Skin epidermis (tissue), 12 donors: ENCODE measurements around the gene SPATC1L.
"Not testable (repeated sequence)": the region's sequence is repeated elsewhere in the genome, so short reads cannot be mapped to it uniquely, and the experiment has no call there.

ENCODE experiments used
- H3K27ac ChIP-seq, 21 experiments: fragments of 200-600 bp; sonication (generic) in 11 of 21; one replicate each; pipeline ENCODE4 v1.5.0; 2020; ENCODE audit warnings: mild to moderate bottlenecking in 3 of 21, inconsistent platforms in 2 of 21, moderate library complexity in 2 of 21
- H3K4me3 ChIP-seq, 7 experiments: fragments of 200-600 bp; sonication (generic) in 2 of 7; one replicate each; pipeline ENCODE4 v1.5.0; 2020; ENCODE audit warnings: inconsistent platforms in 2 of 7, mild to moderate bottlenecking in 2 of 7, moderate library complexity in 1 of 7

Gene SPATC1L

DNA sequence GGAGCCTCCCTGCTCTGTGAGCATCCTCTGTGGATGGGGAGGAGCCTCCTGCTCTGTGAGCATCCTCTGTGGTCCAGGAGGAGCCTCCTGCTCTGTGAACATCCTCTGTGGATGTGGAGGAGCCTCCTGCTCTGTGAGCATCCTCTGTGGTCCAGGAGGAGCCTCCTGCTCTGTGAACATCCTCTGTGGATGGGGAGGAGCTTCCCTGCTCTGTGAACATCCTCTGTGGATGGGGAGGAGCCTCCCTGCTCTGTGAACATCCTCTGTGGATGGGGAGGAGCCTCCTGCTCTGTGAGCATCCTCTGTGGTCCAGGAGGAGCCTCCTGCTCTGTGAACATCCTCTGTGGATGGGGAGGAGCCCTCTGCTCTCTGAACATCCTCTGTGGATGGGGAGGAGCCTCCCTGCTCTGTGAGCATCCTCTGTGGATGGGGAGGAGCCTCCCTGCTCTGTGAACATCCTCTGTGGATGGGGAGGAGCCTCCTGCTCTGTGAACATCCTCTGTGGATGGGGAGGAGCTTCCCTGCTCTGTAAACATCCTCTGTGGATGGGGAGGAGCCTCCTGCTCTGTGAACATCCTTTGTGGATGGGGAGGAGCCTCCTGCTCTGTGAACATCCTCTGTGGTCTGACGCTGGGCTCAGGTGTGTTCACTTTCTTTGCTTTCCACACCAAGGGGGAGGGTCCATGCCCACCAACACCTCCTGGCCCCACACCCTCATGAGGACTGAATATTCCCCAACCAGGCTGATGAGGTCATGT is 13.6 kb downstream of the SPATC1L start:
- not testable (repeated sequence) for H3K4me3 ChIP-seq, H3K27ac ChIP-seq

DNA sequence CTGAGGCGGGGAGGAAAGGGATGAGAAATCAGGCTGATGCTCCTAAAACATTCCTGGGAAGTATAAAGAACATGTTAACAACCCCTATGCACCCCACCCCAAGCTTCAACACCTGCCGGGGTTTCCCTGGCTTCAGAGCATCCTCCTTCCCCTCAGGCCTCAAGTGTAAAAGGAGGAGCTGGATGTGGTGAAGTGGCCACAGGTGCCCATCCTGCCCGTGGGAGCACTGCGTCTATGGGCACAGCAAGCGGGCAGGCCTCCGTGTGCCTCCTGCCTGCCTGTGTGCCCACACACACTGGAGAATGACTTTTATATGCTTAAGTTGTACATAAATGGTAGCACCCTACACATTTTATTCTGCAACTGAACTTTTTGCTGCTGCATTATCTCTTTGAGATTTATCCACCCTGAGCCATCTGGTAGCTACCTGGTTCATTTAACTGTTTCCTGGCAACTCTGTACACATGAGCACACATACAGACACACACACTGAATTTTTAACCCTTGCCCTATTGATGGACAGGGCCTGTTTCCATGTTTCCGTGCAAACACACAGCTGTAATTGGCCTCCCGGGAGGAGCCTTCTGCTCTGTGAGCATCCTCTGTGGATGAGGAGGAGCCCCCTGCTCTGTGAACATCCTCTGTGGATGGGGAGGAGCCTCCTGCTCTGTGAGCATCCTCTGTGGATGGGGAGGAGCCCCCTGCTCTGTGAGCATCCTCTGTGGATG is 15.4 kb downstream of the SPATC1L start:
- Histone ChIP-seq H3K27ac (no peak overlapping the region), H3K4me3 (no peak overlapping the region)

GRCh38 chr21:46168238-46168637 is 16.0 kb downstream of the SPATC1L start:
- no peak overlapping the region for H3K4me3 ChIP-seq
- no peak overlapping the region for H3K27ac ChIP-seq

- no peak overlapping the region for H3K27ac ChIP-seq
- no peak overlapping the region for H3K4me3 ChIP-seq
These were observed 19.2 kb downstream of the SPATC1L start for GRCh38 chr21:46165098-46165497.

- Histone ChIP-seq H3K4me3 (no peak overlapping the region), H3K27ac (no peak overlapping the region)
These were observed 20.9 kb downstream of the SPATC1L start for GRCh38 chr21:46163380-46163779.

DNA sequence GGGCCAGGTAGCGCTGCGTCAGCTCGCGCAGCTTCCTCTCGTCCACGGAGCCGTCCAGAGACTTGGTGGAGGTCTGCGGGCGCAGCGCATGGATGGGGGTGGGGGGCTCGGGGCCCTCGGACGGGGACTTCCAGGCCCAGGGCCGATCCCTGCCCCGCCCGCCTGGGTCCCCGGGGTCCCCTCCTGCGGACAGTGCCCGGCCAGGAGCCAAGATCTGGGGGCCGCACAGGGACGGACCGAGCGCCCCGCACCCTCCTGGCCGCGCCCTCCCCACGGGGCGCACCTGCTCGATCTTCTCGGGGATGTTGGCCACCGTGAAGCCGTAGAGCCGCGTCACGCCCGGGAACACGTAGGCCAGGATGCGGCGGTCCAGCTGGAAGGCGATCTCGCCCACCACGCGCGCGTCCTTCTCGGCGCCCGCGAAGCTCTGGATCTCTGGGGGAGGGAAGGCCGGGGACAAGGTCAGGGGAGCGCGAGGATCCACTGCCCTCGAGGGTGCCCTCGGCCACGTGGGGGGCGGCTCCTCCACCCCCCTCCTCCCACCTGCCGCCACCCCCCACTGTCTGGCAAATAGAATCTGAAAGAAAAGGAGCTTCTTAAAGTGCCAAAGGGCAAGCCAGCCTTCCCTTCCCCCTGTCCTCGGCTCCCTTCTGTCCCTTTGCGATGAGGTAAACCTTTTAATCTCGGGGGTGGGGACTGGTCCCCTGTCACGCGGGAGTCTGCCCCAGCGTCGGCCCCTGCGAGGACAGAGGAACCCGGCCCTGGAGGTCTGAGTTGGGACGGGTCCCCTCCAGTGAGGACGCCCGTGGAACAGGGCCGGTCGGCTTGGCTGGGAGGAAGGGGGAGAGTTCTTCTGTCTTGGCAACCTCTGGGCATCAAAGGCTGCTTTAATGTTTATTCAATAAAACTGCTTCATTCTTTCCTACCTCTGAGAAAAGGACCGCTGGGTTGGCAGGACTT is 22.3 kb downstream of the SPATC1L start:
- no peak overlapping the region for H3K27ac ChIP-seq
- no peak overlapping the region for H3K4me3 ChIP-seq

DNA sequence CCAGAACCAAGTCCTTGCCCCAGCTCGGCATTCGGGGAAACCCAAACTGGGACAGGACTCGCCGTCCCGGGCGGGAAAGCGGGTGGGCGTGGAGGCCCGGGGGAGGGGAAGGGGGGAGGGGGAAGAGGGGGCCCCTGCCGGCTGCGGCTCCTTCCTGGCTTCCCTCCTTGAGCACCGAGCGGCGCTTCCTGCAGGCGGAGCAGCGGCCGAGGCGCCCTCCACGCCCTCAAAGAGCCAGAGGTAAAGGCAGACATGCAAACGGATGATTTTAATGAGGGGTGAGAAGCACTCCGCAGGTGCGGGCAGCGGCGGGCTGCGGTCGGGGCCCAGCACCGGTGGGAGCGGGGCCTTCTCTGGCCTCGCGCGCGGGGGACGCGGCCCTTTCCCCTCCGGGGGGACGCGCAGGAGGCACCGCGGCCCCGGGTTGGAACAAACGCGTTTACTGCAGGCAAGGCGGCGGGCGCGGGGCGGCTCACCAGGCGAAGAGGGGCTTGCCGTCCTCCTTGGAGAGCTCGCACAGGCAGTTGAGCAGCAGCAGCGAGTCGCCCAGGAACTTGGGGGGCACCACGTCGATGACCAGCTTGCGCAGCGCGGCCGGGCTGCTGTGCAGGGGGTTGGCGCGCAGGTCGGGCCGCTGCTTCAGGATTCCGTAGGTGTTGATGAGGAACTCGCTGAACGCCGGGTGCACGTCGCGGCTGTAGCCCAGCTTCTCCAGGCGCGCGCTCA is 23.2 kb downstream of the SPATC1L start:
- Histone ChIP-seq H3K27ac (no peak overlapping the region), H3K4me3 (peak overlapping the region in 1 of 7 experiments; percentile 17)

DNA sequence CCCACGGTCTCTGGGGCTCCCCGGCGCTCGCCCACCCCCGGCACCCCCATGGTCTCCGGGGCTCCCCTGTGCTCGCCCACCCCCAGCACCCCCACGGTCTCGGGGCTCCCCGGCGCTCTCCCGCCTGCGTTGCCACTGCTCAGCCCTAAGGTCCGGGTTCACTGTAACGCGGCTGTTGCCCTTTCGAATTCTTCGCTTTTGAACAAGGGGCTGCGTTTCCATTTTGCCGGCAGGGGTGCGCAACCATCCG is 23.7 kb downstream of the SPATC1L start:
- no peak overlapping the region for H3K27ac ChIP-seq
- no peak overlapping the region for H3K4me3 ChIP-seq

DNA sequence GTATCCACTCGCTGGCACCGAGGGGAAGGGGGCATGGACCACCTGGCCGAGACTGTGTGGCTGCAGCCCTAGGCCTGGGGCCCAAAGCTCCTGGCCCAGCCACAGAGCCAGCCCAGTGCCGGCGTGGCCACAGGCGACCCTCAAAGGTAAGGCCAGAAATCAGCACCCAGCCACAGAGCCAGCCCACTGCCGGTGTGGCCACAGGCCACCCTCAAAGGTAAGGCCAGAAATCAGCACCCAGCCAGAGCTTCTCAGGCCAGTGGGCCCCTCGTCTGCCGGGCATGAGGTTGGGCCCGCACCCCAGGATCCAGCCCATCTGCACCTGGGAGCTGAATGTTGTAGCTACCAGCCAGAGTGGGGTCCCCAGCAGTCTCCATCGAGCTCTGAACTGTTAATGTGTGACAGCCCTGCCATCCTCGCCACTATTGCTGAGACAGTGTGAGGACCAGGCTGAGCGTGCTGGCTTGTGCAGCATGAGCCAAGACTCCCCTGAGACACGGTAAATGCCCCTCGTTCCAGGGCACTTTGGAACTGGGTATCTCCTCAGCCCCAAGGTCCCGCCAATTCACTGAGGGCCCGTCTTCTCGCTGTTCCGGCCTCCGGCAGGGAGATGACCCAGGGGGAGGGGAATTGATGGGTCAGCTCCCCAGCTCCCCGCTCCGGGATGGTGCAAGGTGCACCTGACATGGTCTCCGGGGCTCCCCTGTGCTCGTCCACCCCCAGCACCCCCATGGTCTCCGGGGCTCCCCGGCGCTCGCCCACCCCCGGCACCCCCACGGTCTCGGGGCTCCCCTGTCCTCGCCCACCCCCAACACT is 24.2 kb downstream of the SPATC1L start:
- no peak overlapping the region for H3K27ac ChIP-seq
- no peak overlapping the region for H3K4me3 ChIP-seq

DNA sequence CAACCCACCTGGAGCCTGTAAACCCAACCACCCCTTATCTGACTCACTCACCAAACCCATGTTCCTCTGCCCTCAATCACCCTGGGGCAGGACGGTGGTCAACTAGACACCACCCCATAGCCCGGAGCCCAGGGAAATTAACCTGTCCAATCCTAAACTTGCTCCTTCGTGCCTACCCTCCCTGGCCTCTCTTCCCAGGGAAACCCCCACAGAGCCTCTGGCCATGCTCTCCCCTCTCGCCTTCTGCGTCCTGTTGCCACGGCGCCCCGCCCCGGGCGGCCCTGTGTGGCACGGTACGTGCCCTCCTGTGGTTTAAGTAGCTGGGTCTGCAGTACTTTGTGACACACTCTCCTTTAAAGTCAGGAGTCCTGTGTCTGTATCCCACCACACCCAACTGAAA is 24.9 kb downstream of the SPATC1L start:
- H3K27ac ChIP-seq, result no peak overlapping the region
- no peak overlapping the region for H3K4me3 ChIP-seq

DNA sequence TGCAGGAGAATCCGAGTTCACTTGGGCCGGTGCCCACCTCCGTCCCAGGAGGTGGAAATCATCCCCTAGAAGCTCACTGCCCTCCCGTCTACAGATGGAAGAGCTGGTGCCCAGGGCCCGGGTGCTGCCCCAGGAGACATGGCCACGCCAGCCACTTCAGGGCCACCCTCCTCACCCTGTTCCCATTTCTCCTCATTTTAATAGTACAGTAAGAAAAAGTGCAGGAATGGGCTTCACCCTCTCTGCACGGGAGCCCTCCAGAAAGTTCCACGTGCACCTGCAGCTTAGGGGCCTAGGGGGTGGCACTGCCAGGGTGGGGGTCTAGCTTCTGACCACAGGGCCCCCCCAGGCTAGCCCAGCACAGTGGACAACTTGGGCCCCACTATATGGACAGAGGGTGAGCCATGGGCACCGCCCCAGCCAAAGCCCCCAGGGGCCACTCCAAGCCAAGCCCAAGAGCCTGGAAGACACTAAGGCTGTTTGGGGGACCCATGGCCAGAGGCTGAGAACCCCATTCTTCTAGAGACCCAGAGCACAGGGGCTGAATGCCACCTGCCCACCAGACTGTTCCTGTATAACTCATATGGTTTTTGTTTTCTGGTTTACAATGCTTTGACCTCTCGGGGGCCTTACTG is 25.5 kb downstream of the SPATC1L start:
- H3K4me3 ChIP-seq, result no peak overlapping the region
- H3K27ac ChIP-seq, result no peak overlapping the region

GRCh38 chr21:46157987-46158451 is 26.2 kb downstream of the SPATC1L start:
- Histone ChIP-seq H3K27ac (no peak overlapping the region), H3K4me3 (no peak overlapping the region)

DNA sequence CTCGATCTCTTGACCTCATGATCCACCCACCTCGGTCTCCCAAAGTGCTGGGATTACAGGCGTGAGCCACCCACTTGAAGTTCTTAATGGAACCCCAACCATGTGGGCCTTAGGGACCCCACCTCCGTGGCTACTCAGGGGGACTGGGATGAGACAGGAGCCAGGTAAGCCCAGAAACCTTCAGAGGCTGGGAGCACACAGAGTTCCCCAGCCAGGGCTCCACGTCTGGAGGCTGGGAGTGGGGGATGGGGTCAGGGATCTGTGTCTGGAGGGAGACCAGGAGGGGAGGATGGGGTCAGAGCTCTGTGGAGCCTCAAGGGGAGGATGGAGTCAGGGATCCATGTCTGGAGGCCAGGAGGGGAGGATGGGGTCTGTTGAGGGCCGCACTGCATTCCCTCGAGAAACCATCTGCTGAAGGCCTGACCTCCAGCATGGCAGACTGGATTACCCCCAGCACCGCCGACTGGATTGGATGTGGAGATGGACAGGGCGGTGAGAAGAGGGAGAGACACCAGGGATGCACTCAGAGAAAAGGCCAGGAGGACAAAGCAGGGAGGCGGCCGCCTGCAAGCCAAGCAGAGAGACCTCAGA is 26.8 kb downstream of the SPATC1L start:
- Histone ChIP-seq H3K4me3 (no peak overlapping the region), H3K27ac (no peak overlapping the region)

- Histone ChIP-seq H3K27ac (no peak overlapping the region), H3K4me3 (no peak overlapping the region)
These were observed 27.6 kb downstream of the SPATC1L start for GRCh38 chr21:46156678-46157077.

DNA sequence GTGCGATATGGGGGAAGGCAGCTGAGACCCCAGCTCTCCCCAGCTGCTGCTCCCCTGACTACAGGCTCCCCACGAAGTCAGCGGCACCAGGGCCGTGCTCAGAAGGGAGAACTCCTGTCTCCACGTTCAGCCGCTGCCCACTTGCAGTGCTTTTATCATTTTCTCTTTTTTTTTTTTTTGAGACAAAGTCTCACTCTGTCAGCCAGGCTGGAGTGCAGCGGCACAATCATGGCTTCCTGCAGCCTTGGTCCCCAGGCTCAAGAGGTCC is 27.9 kb downstream of the SPATC1L start:
- Histone ChIP-seq H3K4me3 (no peak overlapping the region), H3K27ac (no peak overlapping the region)

DNA sequence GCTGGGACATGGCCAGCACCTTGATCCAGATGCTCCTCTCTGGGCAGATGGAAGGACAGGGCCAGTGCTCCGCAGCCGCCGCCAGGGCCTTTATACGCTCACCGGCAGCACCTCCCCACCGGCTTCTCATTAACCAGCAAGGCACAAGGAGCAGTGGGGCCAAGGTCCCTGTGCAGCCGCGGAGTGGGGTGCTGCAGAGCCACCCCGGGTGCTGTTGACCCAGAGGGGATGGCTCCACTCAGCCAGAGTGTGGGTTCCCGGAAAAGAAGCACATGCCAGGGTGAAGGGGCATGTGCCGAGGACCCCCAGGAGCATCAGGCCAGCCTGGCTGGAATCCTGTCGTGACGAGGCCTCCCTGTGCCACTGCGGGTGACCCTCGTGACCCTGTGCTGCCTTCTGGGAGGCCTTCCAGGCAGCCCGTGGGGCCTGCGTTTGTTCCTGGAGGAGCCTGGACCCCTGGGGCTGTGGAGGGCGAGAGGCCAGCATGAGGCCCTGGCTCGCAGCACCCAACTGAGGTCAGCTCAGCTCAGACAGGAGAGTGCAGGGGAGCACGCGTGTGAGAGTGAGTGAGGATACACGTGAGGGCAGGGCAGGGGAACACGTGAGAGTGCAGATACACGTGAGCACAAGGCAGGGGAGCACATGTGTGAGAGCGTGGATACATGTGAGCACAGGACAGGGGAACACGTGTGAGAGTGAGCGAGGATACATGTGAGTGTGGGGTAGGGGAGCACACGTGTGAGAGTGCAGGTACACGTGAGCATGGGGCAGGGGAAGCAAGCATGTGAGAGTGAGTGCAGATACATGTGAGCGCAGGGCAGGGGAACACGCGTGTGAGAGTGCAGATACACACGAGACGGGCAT is 28.5 kb downstream of the SPATC1L start, which contains the start of gene FTCD:
FTCD (minus strand) TSS at position 66 of the 864 bp plus-strand sequence; CDS start at position 10, 56 bp downstream.
- H3K4me3 ChIP-seq, result no peak within 1 kb of the TSS
- no peak within 1 kb of the TSS for H3K27ac ChIP-seq

- Histone ChIP-seq H3K4me3 (no peak overlapping the region), H3K27ac (no peak overlapping the region)
These were observed 29.2 kb downstream of the SPATC1L start for GRCh38 chr21:46154955-46155513.
